Ishikawa (cell line): Measurements from ENCODE around the gene CAMTA1.

Source experiments
- CEBPB ChIP-seq: IDR thresholded peaks from 2 replicates; pipeline ENCODE4 v1.6.1; 2012
- MAX ChIP-seq: IDR thresholded peaks from 2 replicates; pipeline ENCODE4 v1.6.1; 2012
- TEAD4 ChIP-seq: IDR thresholded peaks from 2 replicates; pipeline ENCODE4 v1.6.1; 2012
- USF1 ChIP-seq: IDR thresholded peaks from 2 replicates; pipeline ENCODE4 v1.6.1; 2012
- YY1 ChIP-seq: IDR thresholded peaks from 2 replicates; pipeline ENCODE4 v1.6.1; 2012; ENCODE audit warnings: low read depth
- ZBTB7A ChIP-seq: IDR thresholded peaks from 2 replicates; pipeline ENCODE4 v1.6.1; 2012; ENCODE audit warnings: low read depth

- TF ChIP-seq USF1 (no peak), TEAD4 (no peak), CEBPB (no peak), ZBTB7A (no peak), MAX (no peak), YY1 (no peak)
These were observed 438.9 kb downstream of the CAMTA1 start for GRCh38 chr1:7224081-7224534.
